Measurements from ENCODE around the gene PLAAT2. TPM values are rescaled to one million over a fixed set of nuclear protein-coding genes. Genes with fewer than 3 reads are reported as not detected.
"Not testable (repeated sequence)": the region's sequence is repeated elsewhere in the genome, so short reads cannot be mapped to it uniquely, and the experiment has no call there.

Gene PLAAT2
- total RNA-seq, 1 experiment from 2014 or later: not detected

GRCh38 chr11:63603180-63603518, 40.0 kb upstream of the PLAAT2 start:
- H3K4me1 ChIP-seq (ENCODE audit: low read length): no peaks in the 10 kb centered on the region
- H3K9ac ChIP-seq (ENCODE audit: low read length): no peak overlapping the region
- no peaks in the 10 kb centered on the region for H3K79me2 ChIP-seq (ENCODE audit: low read length)
- no peak overlapping the region for H3K4me3 ChIP-seq (ENCODE audit: low read length)
- H3K4me2 ChIP-seq (ENCODE audit: low read depth, low read length, poor library complexity, severe bottlenecking): no peak overlapping the region
- no peak for DNase-seq
- H3K36me3 ChIP-seq (ENCODE audit: insufficient read depth, low read length): no peaks in the 10 kb centered on the region
- no peaks in the 10 kb centered on the region for H3K9me3 ChIP-seq (ENCODE audit: low read length)
- H3K27me3 ChIP-seq (ENCODE audit: low read length): no peaks in the 10 kb centered on the region
- H4K20me1 ChIP-seq (ENCODE audit: insufficient read depth, low read depth, low read length): no peaks in the 10 kb centered on the region
- H2AFZ ChIP-seq (ENCODE audit: low read length): no peak overlapping the region
- H3K9me2 ChIP-seq (replicated peaks; ENCODE audit: insufficient read depth, low read length): no peaks in the 10 kb centered on the region
- no peak overlapping the region for H3K27ac ChIP-seq (ENCODE audit: low read length)

GRCh38 chr11:63602290-63603179, 39.4 kb upstream of the PLAAT2 start:
- not testable (repeated sequence) for H3K36me3 ChIP-seq (ENCODE audit: insufficient read depth, low read length); H3K4me2 ChIP-seq (ENCODE audit: low read depth, low read length, poor library complexity, severe bottlenecking); H3K9me2 ChIP-seq (replicated peaks; ENCODE audit: insufficient read depth, low read length); H3K4me3 ChIP-seq (ENCODE audit: low read length); H3K79me2 ChIP-seq (ENCODE audit: low read length); H4K20me1 ChIP-seq (ENCODE audit: insufficient read depth, low read depth, low read length); H3K4me1 ChIP-seq (ENCODE audit: low read length); H2AFZ ChIP-seq (ENCODE audit: low read length); DNase-seq; H3K27ac ChIP-seq (ENCODE audit: low read length); H3K27me3 ChIP-seq (ENCODE audit: low read length); H3K9me3 ChIP-seq (ENCODE audit: low read length); H3K9ac ChIP-seq (ENCODE audit: low read length)

GRCh38 chr11:63599211-63600122, 36.3 kb upstream of the PLAAT2 start:
- no peaks in the 10 kb centered on the region for H3K27me3 ChIP-seq (ENCODE audit: low read length)
- no peaks in the 10 kb centered on the region for H3K79me2 ChIP-seq (ENCODE audit: low read length)
- H2AFZ ChIP-seq (ENCODE audit: low read length): no peak overlapping the region
- DNase-seq: no peak
- H3K9me2 ChIP-seq (replicated peaks; ENCODE audit: insufficient read depth, low read length): no peaks in the 10 kb centered on the region
- H3K4me3 ChIP-seq (ENCODE audit: low read length): no peak overlapping the region
- no peak overlapping the region for H3K4me2 ChIP-seq (ENCODE audit: low read depth, low read length, poor library complexity, severe bottlenecking)
- H3K36me3 ChIP-seq (ENCODE audit: insufficient read depth, low read length): no peaks in the 10 kb centered on the region
- H4K20me1 ChIP-seq (ENCODE audit: insufficient read depth, low read depth, low read length): no peaks in the 10 kb centered on the region
- no peaks in the 10 kb centered on the region for H3K9me3 ChIP-seq (ENCODE audit: low read length)
- no peak overlapping the region for H3K27ac ChIP-seq (ENCODE audit: low read length)
- no peaks in the 10 kb centered on the region for H3K4me1 ChIP-seq (ENCODE audit: low read length)
- no peak overlapping the region for H3K9ac ChIP-seq (ENCODE audit: low read length)

- Histone ChIP-seq H2AFZ (ENCODE audit: low read length) (no peak overlapping the region), H3K36me3 (ENCODE audit: insufficient read depth, low read length) (no peaks in the 10 kb centered on the region), H3K27me3 (ENCODE audit: low read length) (no peaks in the 10 kb centered on the region), H3K4me2 (ENCODE audit: low read depth, low read length, poor library complexity, severe bottlenecking) (no peak overlapping the region), H3K79me2 (ENCODE audit: low read length) (no peaks in the 10 kb centered on the region), H3K27ac (ENCODE audit: low read length) (no peak overlapping the region), H4K20me1 (ENCODE audit: insufficient read depth, low read depth, low read length) (no peaks in the 10 kb centered on the region), H3K4me3 (ENCODE audit: low read length) (no peak overlapping the region), H3K9me3 (ENCODE audit: low read length) (no peaks in the 10 kb centered on the region), H3K9me2 (replicated peaks; ENCODE audit: insufficient read depth, low read length) (no peaks in the 10 kb centered on the region), H3K4me1 (ENCODE audit: low read length) (no peaks in the 10 kb centered on the region), H3K9ac (ENCODE audit: low read length) (no peak overlapping the region)
- no peak for DNase-seq
Measured at GRCh38 chr11:63598556-63598955, 35.4 kb upstream of the PLAAT2 start.

- Histone ChIP-seq H4K20me1 (ENCODE audit: insufficient read depth, low read depth, low read length) (no peaks in the 10 kb centered on the region), H3K27ac (ENCODE audit: low read length) (no peak overlapping the region), H3K36me3 (ENCODE audit: insufficient read depth, low read length) (no peaks in the 10 kb centered on the region), H3K4me2 (ENCODE audit: low read depth, low read length, poor library complexity, severe bottlenecking) (no peak overlapping the region), H3K4me1 (ENCODE audit: low read length) (no peaks in the 10 kb centered on the region), H3K9me2 (replicated peaks; ENCODE audit: insufficient read depth, low read length) (no peaks in the 10 kb centered on the region), H3K79me2 (ENCODE audit: low read length) (no peaks in the 10 kb centered on the region), H3K27me3 (ENCODE audit: low read length) (no peaks in the 10 kb centered on the region), H2AFZ (ENCODE audit: low read length) (no peak overlapping the region), H3K9ac (ENCODE audit: low read length) (no peak overlapping the region), H3K9me3 (ENCODE audit: low read length) (no peaks in the 10 kb centered on the region), H3K4me3 (ENCODE audit: low read length) (no peak overlapping the region)
- DNase-seq: no peak
Measured at GRCh38 chr11:63595296-63595695, 32.1 kb upstream of the PLAAT2 start.

- no peak overlapping the region for H2AFZ ChIP-seq (ENCODE audit: low read length)
- no peaks in the 10 kb centered on the region for H3K4me1 ChIP-seq (ENCODE audit: low read length)
- no peaks in the 10 kb centered on the region for H3K9me2 ChIP-seq (replicated peaks; ENCODE audit: insufficient read depth, low read length)
- H3K9me3 ChIP-seq (ENCODE audit: low read length): no peaks in the 10 kb centered on the region
- no peak overlapping the region for H3K4me3 ChIP-seq (ENCODE audit: low read length)
- H3K79me2 ChIP-seq (ENCODE audit: low read length): no peaks in the 10 kb centered on the region
- no peaks in the 10 kb centered on the region for H3K27me3 ChIP-seq (ENCODE audit: low read length)
- H3K9ac ChIP-seq (ENCODE audit: low read length): no peak overlapping the region
- H3K27ac ChIP-seq (ENCODE audit: low read length): no peak overlapping the region
- no peak overlapping the region for H3K4me2 ChIP-seq (ENCODE audit: low read depth, low read length, poor library complexity, severe bottlenecking)
- no peaks in the 10 kb centered on the region for H3K36me3 ChIP-seq (ENCODE audit: insufficient read depth, low read length)
- H4K20me1 ChIP-seq (ENCODE audit: insufficient read depth, low read depth, low read length): no peaks in the 10 kb centered on the region
- DNase-seq: peak; percentile 62
Measured at GRCh38 chr11:63592975-63593395, 29.8 kb upstream of the PLAAT2 start.

- Histone ChIP-seq H3K9me2 (replicated peaks; ENCODE audit: insufficient read depth, low read length) (no peaks in the 10 kb centered on the region), H3K9me3 (ENCODE audit: low read length) (no peaks in the 10 kb centered on the region), H3K27ac (ENCODE audit: low read length) (no peak overlapping the region), H3K4me1 (ENCODE audit: low read length) (no peaks in the 10 kb centered on the region), H2AFZ (ENCODE audit: low read length) (no peak overlapping the region), H3K79me2 (ENCODE audit: low read length) (no peaks in the 10 kb centered on the region), H3K4me3 (ENCODE audit: low read length) (no peak overlapping the region), H3K4me2 (ENCODE audit: low read depth, low read length, poor library complexity, severe bottlenecking) (no peak overlapping the region), H3K9ac (ENCODE audit: low read length) (no peak overlapping the region), H4K20me1 (ENCODE audit: insufficient read depth, low read depth, low read length) (no peaks in the 10 kb centered on the region), H3K36me3 (ENCODE audit: insufficient read depth, low read length) (no peaks in the 10 kb centered on the region), H3K27me3 (ENCODE audit: low read length) (no peaks in the 10 kb centered on the region)
- DNase-seq: no peak
Measured at GRCh38 chr11:63590024-63590788, 27.0 kb upstream of the PLAAT2 start.

GRCh38 chr11:63589000-63589399, 25.8 kb upstream of the PLAAT2 start:
- no peak for DNase-seq
- Histone ChIP-seq H4K20me1 (ENCODE audit: insufficient read depth, low read depth, low read length) (no peaks in the 10 kb centered on the region), H3K4me3 (ENCODE audit: low read length) (no peak overlapping the region), H3K79me2 (ENCODE audit: low read length) (no peaks in the 10 kb centered on the region), H3K27ac (ENCODE audit: low read length) (no peak overlapping the region), H3K36me3 (ENCODE audit: insufficient read depth, low read length) (no peaks in the 10 kb centered on the region), H3K9me2 (replicated peaks; ENCODE audit: insufficient read depth, low read length) (no peaks in the 10 kb centered on the region), H2AFZ (ENCODE audit: low read length) (no peak overlapping the region), H3K9me3 (ENCODE audit: low read length) (no peaks in the 10 kb centered on the region), H3K27me3 (ENCODE audit: low read length) (no peaks in the 10 kb centered on the region), H3K4me2 (ENCODE audit: low read depth, low read length, poor library complexity, severe bottlenecking) (no peak overlapping the region), H3K9ac (ENCODE audit: low read length) (no peak overlapping the region), H3K4me1 (ENCODE audit: low read length) (no peaks in the 10 kb centered on the region)
